Upper lobe of left lung (tissue), 6 donors: Measurements from ENCODE around the gene OGN. TPM values are rescaled to one million over a fixed set of nuclear protein-coding genes. Genes with fewer than 3 reads are reported as not detected.

ENCODE experiments used
- ATAC-seq, 2 donors: fragments of 200-7000 bp; cut with Tn5 transposase; one replicate each; pipeline ENCODE4 v1.9.1; 2022; ENCODE audit warnings: mild to moderate bottlenecking in 2 of 2, moderate library complexity in 2 of 2; ENCODE audit not compliant: low FRiP score in 2 of 2
- DNase-seq, 2 donors: peaks; one replicate each; pipeline ENCODE4 v3.0.0-alpha.2; 2019 to 2020
- H3K27ac ChIP-seq, 4 donors: fragments of 200-600 bp; sonication (generic); one replicate each; pipeline ENCODE4 v1.5.1; 2016 to 2019
- H3K27me3 ChIP-seq, 4 donors: fragments of 200-600 bp; sonication (generic); one replicate each; pipeline ENCODE4 v1.5.1; 2017 to 2019
- H3K36me3 ChIP-seq, 4 donors: fragments of 200-600 bp; sonication (generic); one replicate each; pipeline ENCODE4 v1.5.1; 2016 to 2019
- H3K4me1 ChIP-seq, 4 donors: fragments of 200-600 bp; sonication (generic); one replicate each; pipeline ENCODE4 v1.5.1; 2018 to 2019
- H3K4me3 ChIP-seq, 4 donors: fragments of 200-600 bp; sonication (generic); one replicate each; pipeline ENCODE4 v1.5.1; 2017 to 2019; ENCODE audit warnings: mild to moderate bottlenecking in 2 of 4, moderate library complexity in 1 of 4
- H3K9me3 ChIP-seq, 4 donors: fragments of 200-600 bp; sonication (generic); one replicate each; pipeline ENCODE4 v1.5.1; 2018 to 2019
- EP300 ChIP-seq, 4 donors: sonication (generic); formaldehyde crosslinking; IDR thresholded peaks; one replicate each; pipeline ENCODE4 v1.5.1; 2017; ENCODE audit warnings: antibody characterized with exemption in 4 of 4, control low read depth in 2 of 4
- POLR2A ChIP-seq, 4 donors: fragments of 450-650 bp; IDR thresholded peaks; one replicate each; pipeline ENCODE4 v1.5.1; 2016 to 2017; ENCODE audit warnings: antibody characterized with exemption in 4 of 4, mild to moderate bottlenecking in 2 of 4
- POLR2AphosphoS5 ChIP-seq, 2 donors: sonication (generic); formaldehyde crosslinking; IDR thresholded peaks; one replicate each; pipeline ENCODE4 v1.5.1; 2017; ENCODE audit warnings: antibody characterized with exemption in 2 of 2
- WGBS, 2 donors: methylation state at CpG; one replicate each; pipeline ENCODE4 v1.1.5; 2017 to 2018; 5-methylcytosine and 5-hydroxymethylcytosine counted together
- total RNA-seq, 6 donors: library from RNA; depleted of rRNA in 4 of 6; stranded (reverse); fragments of >200 nt in 4 of 6; gene quantifications; one replicate each; pipeline versions ENCODE4 v1.1.0 to v1.2.1, GENCODE V29; 2016 to 2021
- TF ChIP-seq, protein P1 (sequence below), 6 experiments: fragments of 450-650 bp in 4 of 6; fragments of 200-600 bp in 2 of 6; sonication (generic) in 2 of 6; IDR thresholded peaks; one replicate each; pipeline ENCODE4 v1.5.1; 2016 to 2019; ENCODE audit warnings: antibody characterized with exemption in 6 of 6
- donor health status: DM: no; HTN: no; CAD: no; lungs with moderate emphysema.
- donor health status: DM: no; HTN: yes; CAD: no; lungs with severe emphysema.

OGN gene
- total RNA-seq, 6 donors from 2014 or later, result 0.55 to 17.5 (median 5.4) TPM; not detected in 1

GRCh38 chr9:92439921-92440750 is 35.8 kb upstream of the OGN start:
- WGBS, 2 donors, result 87 to 88% methylated on average over 5 of the region's 5 CpGs
- TF ChIP-seq POLR2AphosphoS5 (IDR thresholded peaks at IDR 0.05) (no peak), EP300 (IDR thresholded peaks at IDR 0.05) (no peak), POLR2A (IDR thresholded peaks at IDR 0.05) (no peak)
- TF ChIP-seq, protein P1, sequence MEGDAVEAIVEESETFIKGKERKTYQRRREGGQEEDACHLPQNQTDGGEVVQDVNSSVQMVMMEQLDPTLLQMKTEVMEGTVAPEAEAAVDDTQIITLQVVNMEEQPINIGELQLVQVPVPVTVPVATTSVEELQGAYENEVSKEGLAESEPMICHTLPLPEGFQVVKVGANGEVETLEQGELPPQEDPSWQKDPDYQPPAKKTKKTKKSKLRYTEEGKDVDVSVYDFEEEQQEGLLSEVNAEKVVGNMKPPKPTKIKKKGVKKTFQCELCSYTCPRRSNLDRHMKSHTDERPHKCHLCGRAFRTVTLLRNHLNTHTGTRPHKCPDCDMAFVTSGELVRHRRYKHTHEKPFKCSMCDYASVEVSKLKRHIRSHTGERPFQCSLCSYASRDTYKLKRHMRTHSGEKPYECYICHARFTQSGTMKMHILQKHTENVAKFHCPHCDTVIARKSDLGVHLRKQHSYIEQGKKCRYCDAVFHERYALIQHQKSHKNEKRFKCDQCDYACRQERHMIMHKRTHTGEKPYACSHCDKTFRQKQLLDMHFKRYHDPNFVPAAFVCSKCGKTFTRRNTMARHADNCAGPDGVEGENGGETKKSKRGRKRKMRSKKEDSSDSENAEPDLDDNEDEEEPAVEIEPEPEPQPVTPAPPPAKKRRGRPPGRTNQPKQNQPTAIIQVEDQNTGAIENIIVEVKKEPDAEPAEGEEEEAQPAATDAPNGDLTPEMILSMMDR (IDR thresholded peaks at IDR 0.05), result no peak
- Histone ChIP-seq H3K27ac (no peak overlapping the region), H3K4me1 (no peaks in the 10 kb centered on the region), H3K4me3 (no peak overlapping the region), H3K36me3 (no peaks in the 10 kb centered on the region), H3K27me3 (no peaks in the 10 kb centered on the region), H3K9me3 (no peaks in the 10 kb centered on the region)
- no peak for DNase-seq
- ATAC-seq, result no peak

DNA sequence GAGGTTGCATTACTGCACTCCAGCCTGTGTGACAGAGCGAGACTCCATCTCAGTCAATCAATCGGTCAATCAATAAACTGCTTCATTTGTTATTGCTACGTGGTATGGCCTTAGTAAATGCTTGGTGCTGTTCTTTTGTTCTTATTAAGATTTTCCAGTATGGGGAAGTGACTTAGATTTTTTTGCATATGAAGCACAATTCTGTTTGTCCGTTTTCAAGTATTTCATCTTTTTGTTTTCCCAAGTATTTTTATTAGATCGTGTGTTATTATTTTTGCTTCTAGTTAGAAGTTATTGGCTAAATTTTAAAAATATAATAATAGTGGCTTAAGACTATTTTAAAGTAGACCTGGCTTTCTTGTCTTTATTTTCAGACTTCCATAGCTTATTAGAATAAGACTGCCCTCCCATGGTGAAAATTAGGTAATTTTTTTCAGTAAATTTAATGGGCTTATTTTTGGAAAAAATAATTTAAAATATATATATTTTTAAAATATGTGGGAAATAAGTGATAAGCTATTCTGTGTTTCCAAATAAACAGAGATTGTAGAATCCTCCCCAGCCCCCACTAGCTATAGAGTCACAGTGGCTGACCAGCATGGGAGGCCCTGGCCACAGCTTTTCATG is 34.6 kb upstream of the OGN start:
- H3K9me3 ChIP-seq, result no peaks in the 10 kb centered on the region
- ATAC-seq, result no peak
- H3K36me3 ChIP-seq, result no peaks in the 10 kb centered on the region
- no peak overlapping the region for H3K27ac ChIP-seq
- no peak for TF ChIP-seq POLR2AphosphoS5 (IDR thresholded peaks at IDR 0.05)
- no peak for TF ChIP-seq EP300 (IDR thresholded peaks at IDR 0.05)
- H3K27me3 ChIP-seq, result no peaks in the 10 kb centered on the region
- no peak overlapping the region for H3K4me3 ChIP-seq
- no peak for DNase-seq
- H3K4me1 ChIP-seq, result no peaks in the 10 kb centered on the region
- WGBS, 2 donors, result 83 to 87% methylated on average over 5 of the region's 5 CpGs

DNA sequence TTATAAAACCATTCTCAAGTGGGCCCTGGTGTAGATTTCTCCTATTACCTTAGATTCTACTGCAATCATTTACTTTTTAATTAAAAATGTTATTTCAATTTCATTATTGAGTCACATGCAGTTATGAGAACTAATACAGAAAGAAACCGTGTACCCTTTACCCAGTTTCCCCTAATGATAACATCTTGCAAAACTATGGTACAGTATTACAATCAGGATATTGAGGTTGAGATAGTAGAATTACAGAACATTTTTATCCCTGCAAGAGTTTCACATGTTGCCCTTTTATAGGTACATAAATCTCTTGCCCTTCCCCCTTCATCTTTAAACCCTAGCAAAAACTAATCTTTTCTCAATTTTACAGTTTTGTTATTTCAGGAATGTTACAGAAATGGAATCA is 30.9 kb upstream of the OGN start:
- Histone ChIP-seq H3K27me3 (no peaks in the 10 kb centered on the region), H3K36me3 (no peaks in the 10 kb centered on the region), H3K4me3 (no peak overlapping the region), H3K4me1 (no peaks in the 10 kb centered on the region), H3K27ac (no peak overlapping the region), H3K9me3 (no peaks in the 10 kb centered on the region)
- WGBS, 2 donors, result 46 to 67% methylated on average over 1 of the region's 1 CpG
- ATAC-seq (no peak), DNase-seq (no peak)
- TF ChIP-seq POLR2A (IDR thresholded peaks at IDR 0.05) (no peak), EP300 (IDR thresholded peaks at IDR 0.05) (no peak), POLR2AphosphoS5 (IDR thresholded peaks at IDR 0.05) (no peak)
- TF ChIP-seq, protein P1 (IDR thresholded peaks at IDR 0.05), result no peak

- no peak overlapping the region for H3K27ac ChIP-seq
- no peaks in the 10 kb centered on the region for H3K27me3 ChIP-seq
- no peak for DNase-seq
- 89 to 93% methylated on average over 5 of the region's 5 CpGs for WGBS, 2 donors
- ATAC-seq, result no peak
- no peaks in the 10 kb centered on the region for H3K4me1 ChIP-seq
- no peak overlapping the region for H3K4me3 ChIP-seq
- TF ChIP-seq POLR2A (IDR thresholded peaks at IDR 0.05) (no peak), POLR2AphosphoS5 (IDR thresholded peaks at IDR 0.05) (no peak), EP300 (IDR thresholded peaks at IDR 0.05) (no peak)
- TF ChIP-seq, protein P1 (IDR thresholded peaks at IDR 0.05), result no peak
- H3K36me3 ChIP-seq, result no peaks in the 10 kb centered on the region
- H3K9me3 ChIP-seq, result no peaks in the 10 kb centered on the region
Observed at GRCh38 chr9:92432972-92433548, 28.7 kb upstream of the OGN start.

DNA sequence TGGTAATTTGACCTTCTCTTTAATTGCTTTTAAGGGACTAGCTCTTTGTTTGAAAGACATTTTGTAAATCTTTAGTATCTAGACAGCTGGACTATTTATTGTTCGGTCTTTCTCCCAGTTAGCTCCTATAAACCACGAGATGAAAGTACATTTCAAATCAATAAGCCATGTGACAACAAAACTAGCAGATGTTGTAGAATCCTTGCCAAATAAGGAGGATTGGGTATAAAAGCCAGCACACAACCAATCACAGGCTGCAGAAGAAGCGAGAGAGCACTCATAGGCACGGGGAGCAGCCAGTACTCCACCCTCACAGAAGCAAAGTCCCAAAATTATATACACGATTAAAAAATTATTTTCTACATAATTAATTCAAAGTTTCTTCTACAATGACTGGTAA is 28.0 kb upstream of the OGN start:
- no peak overlapping the region for H3K27ac ChIP-seq
- no peak for DNase-seq
- TF ChIP-seq, protein P1 (IDR thresholded peaks at IDR 0.05), result no peak
- TF ChIP-seq POLR2A (IDR thresholded peaks at IDR 0.05) (no peak), EP300 (IDR thresholded peaks at IDR 0.05) (no peak), POLR2AphosphoS5 (IDR thresholded peaks at IDR 0.05) (no peak)

More for the DNA sequence above, 28.0 kb upstream of the OGN start:
- no peaks in the 10 kb centered on the region for H3K9me3 ChIP-seq
- no peaks in the 10 kb centered on the region for H3K4me1 ChIP-seq
- WGBS, 2 donors, result 80 to 88% methylated on average over 5 of the region's 5 CpGs
- no peaks in the 10 kb centered on the region for H3K36me3 ChIP-seq
- H3K4me3 ChIP-seq, result no peak overlapping the region
- H3K27me3 ChIP-seq, result no peaks in the 10 kb centered on the region
- ATAC-seq, result no peak
